Measurements from ENCODE around the gene HSPB6.

The HSPB6 gene

DNA sequence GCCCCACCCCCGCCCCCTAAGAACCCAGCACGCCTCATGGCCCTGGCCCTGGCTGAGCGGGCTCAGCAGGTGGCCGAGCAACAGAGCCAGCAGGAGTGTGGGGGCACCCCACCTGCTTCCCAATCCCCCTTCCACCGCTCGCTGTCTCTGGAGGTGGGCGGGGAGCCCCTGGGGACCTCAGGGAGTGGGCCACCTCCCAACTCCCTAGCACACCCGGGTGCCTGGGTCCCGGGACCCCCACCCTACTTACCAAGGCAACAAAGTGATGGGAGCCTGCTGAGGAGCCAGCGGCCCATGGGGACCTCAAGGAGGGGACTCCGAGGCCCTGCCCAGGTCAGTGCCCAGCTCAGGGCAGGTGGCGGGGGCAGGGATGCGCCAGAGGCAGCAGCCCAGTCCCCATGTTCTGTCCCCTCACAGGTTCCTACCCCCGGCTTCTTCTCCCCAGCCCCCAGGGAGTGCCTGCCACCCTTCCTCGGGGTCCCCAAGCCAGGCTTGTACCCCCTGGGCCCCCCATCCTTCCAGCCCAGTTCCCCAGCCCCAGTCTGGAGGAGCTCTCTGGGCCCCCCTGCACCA, 30.5 kb upstream of the HSPB6 start:
- WGBS, 2 donors (ENCODE audit: extremely low coverage in 2 of 2, insufficient read length in 2 of 2, insufficient replicate concordance in 1 of 2), result no CpG with 5 or more reads among the region's 15 CpGs
- DNase-seq (ENCODE audit: low spot score), result no peak
- Histone ChIP-seq H4K8ac (ENCODE audit: low read depth, low read length) (no peak overlapping the region), H3K79me1 (ENCODE audit: low read depth, low read length) (peaks cover 1% of the 10 kb centered on the region), H2BK5ac (ENCODE audit: low read length) (no peak overlapping the region), H3K14ac (ENCODE audit: low read length) (no peak overlapping the region), H3K9me3 (replicated peaks in 1 of 2; ENCODE audit: control insufficient read depth in 2 of 2, insufficient read depth in 1 of 2, low read depth in 1 of 2, low read length in 2 of 2) (no peaks in the 10 kb centered on the region), H2BK15ac (ENCODE audit: low read length) (no peak overlapping the region), H3K18ac (ENCODE audit: low read length) (no peak overlapping the region), H3K27me3 (ENCODE audit: control insufficient read depth in 3 of 3, insufficient read depth in 3 of 3, low read depth in 1 of 3, low read length in 3 of 3) (peaks cover 0 to 2% (median 0%) of the 10 kb centered on the region in 3 experiments), H3K4me2 (ENCODE audit: insufficient read depth, low read length, poor library complexity, severe bottlenecking) (no peak overlapping the region), H2AFZ (ENCODE audit: low read length) (no peak overlapping the region), H3K27ac (replicated peaks; ENCODE audit: low read length) (no peak overlapping the region), H3K4me3 (ENCODE audit: low read length in 2 of 2) (no peak overlapping the region), H3K4me1 (ENCODE audit: control insufficient read depth in 2 of 2, insufficient read depth in 1 of 2, low read depth in 1 of 2, low read length in 2 of 2) (peaks cover 0 to 9% of the 10 kb centered on the region in 2 donors), H2BK120ac (ENCODE audit: low read depth, low read length) (no peak overlapping the region), H3K4ac (ENCODE audit: low read length) (no peak overlapping the region), H4K91ac (ENCODE audit: low read depth, low read length, poor library complexity) (no peak overlapping the region), H3K36me3 (replicated peaks in 1 of 2; ENCODE audit: control insufficient read depth in 2 of 2, insufficient read depth in 2 of 2, low read length in 2 of 2) (peaks cover 12 to 46% of the 10 kb centered on the region in 2 donors), H2BK12ac (ENCODE audit: low read length) (no peak overlapping the region), H3K23ac (ENCODE audit: low read depth, low read length, poor library complexity) (no peak overlapping the region), H3K9ac (ENCODE audit: low read depth, low read length, poor library complexity) (no peak overlapping the region), H2AK5ac (ENCODE audit: low read depth, low read length) (no peak overlapping the region)

- Histone ChIP-seq H4K91ac (ENCODE audit: low read depth, low read length, poor library complexity) (no peak overlapping the region), H3K79me1 (ENCODE audit: low read depth, low read length) (peaks cover 1% of the 10 kb centered on the region), H3K27ac (replicated peaks; ENCODE audit: low read length) (no peak overlapping the region), H3K27me3 (ENCODE audit: control insufficient read depth in 3 of 3, insufficient read depth in 3 of 3, low read depth in 1 of 3, low read length in 3 of 3) (no peaks in the 10 kb centered on the region), H3K14ac (ENCODE audit: low read length) (peak overlapping the region; percentile 21), H3K36me3 (replicated peaks in 1 of 2; ENCODE audit: control insufficient read depth in 2 of 2, insufficient read depth in 2 of 2, low read length in 2 of 2) (peaks cover 18 to 54% of the 10 kb centered on the region in 2 donors), H2BK12ac (ENCODE audit: low read length) (no peak overlapping the region), H2AK5ac (ENCODE audit: low read depth, low read length) (peak overlapping the region; percentile 14), H4K8ac (ENCODE audit: low read depth, low read length) (peak overlapping the region; percentile 43), H3K9me3 (replicated peaks in 1 of 2; ENCODE audit: control insufficient read depth in 2 of 2, insufficient read depth in 1 of 2, low read depth in 1 of 2, low read length in 2 of 2) (no peaks in the 10 kb centered on the region), H3K18ac (ENCODE audit: low read length) (peak overlapping the region; percentile 28), H3K4me1 (ENCODE audit: control insufficient read depth in 2 of 2, insufficient read depth in 1 of 2, low read depth in 1 of 2, low read length in 2 of 2) (peaks cover 0 to 9% of the 10 kb centered on the region in 2 donors), H2BK15ac (ENCODE audit: low read length) (no peak overlapping the region), H3K4me3 (ENCODE audit: low read length in 2 of 2) (no peak overlapping the region), H3K23ac (ENCODE audit: low read depth, low read length, poor library complexity) (no peak overlapping the region), H2BK120ac (ENCODE audit: low read depth, low read length) (no peak overlapping the region), H3K4me2 (ENCODE audit: insufficient read depth, low read length, poor library complexity, severe bottlenecking) (no peak overlapping the region), H2BK5ac (ENCODE audit: low read length) (peak overlapping the region; percentile 53), H3K4ac (ENCODE audit: low read length) (no peak overlapping the region), H3K9ac (ENCODE audit: low read depth, low read length, poor library complexity) (peak overlapping the region; percentile 70), H2AFZ (ENCODE audit: low read length) (no peak overlapping the region)
- DNase-seq (ENCODE audit: low spot score), result no peak
- WGBS, 2 donors (ENCODE audit: extremely low coverage in 2 of 2, insufficient read length in 2 of 2, insufficient replicate concordance in 1 of 2), result no CpG with 5 or more reads among the region's 31 CpGs
These were observed 29.7 kb upstream of the HSPB6 start for GRCh38 chr19:35786299-35787160.

DNA sequence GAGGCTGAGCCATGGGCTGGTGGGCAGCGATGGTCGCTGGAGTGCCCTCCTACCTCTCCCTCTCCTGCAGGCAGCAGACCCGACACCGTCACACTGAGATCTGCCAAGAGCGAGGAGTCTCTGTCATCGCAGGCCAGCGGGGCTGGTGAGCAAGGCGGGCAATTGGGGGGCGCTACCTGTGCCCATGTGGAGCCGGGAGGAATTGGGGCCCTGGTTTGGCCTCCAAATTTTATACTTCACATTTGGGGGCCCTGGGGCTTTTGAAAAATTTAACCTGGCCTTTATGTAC, 28.5 kb upstream of the HSPB6 start:
- Histone ChIP-seq H3K4me2 (ENCODE audit: insufficient read depth, low read length, poor library complexity, severe bottlenecking) (no peak overlapping the region), H2BK120ac (ENCODE audit: low read depth, low read length) (no peak overlapping the region), H3K9me3 (replicated peaks in 1 of 2; ENCODE audit: control insufficient read depth in 2 of 2, insufficient read depth in 1 of 2, low read depth in 1 of 2, low read length in 2 of 2) (no peaks in the 10 kb centered on the region), H4K91ac (ENCODE audit: low read depth, low read length, poor library complexity) (no peak overlapping the region), H3K14ac (ENCODE audit: low read length) (no peak overlapping the region), H3K4me1 (ENCODE audit: control insufficient read depth in 2 of 2, insufficient read depth in 1 of 2, low read depth in 1 of 2, low read length in 2 of 2) (peaks cover 0 to 11% of the 10 kb centered on the region in 2 donors), H3K9ac (ENCODE audit: low read depth, low read length, poor library complexity) (no peak overlapping the region), H3K4ac (ENCODE audit: low read length) (no peak overlapping the region), H4K8ac (ENCODE audit: low read depth, low read length) (no peak overlapping the region), H3K23ac (ENCODE audit: low read depth, low read length, poor library complexity) (no peak overlapping the region), H2BK15ac (ENCODE audit: low read length) (no peak overlapping the region), H2BK12ac (ENCODE audit: low read length) (no peak overlapping the region), H3K79me1 (ENCODE audit: low read depth, low read length) (peaks cover 1% of the 10 kb centered on the region), H3K36me3 (replicated peaks in 1 of 2; ENCODE audit: control insufficient read depth in 2 of 2, insufficient read depth in 2 of 2, low read length in 2 of 2) (peaks cover 24 to 66% of the 10 kb centered on the region in 2 donors), H2BK5ac (ENCODE audit: low read length) (no peak overlapping the region), H2AFZ (ENCODE audit: low read length) (no peak overlapping the region), H3K27me3 (ENCODE audit: control insufficient read depth in 3 of 3, insufficient read depth in 3 of 3, low read depth in 1 of 3, low read length in 3 of 3) (no peaks in the 10 kb centered on the region), H2AK5ac (ENCODE audit: low read depth, low read length) (peak overlapping the region; percentile 63), H3K4me3 (ENCODE audit: low read length in 2 of 2) (no peak overlapping the region), H3K18ac (ENCODE audit: low read length) (peak overlapping the region; percentile 65), H3K27ac (replicated peaks; ENCODE audit: low read length) (no peak overlapping the region)
- no peak for DNase-seq (ENCODE audit: low spot score)
- WGBS, 2 donors (ENCODE audit: extremely low coverage in 2 of 2, insufficient read length in 2 of 2, insufficient replicate concordance in 1 of 2), result no CpG with 5 or more reads among the region's 10 CpGs

DNA sequence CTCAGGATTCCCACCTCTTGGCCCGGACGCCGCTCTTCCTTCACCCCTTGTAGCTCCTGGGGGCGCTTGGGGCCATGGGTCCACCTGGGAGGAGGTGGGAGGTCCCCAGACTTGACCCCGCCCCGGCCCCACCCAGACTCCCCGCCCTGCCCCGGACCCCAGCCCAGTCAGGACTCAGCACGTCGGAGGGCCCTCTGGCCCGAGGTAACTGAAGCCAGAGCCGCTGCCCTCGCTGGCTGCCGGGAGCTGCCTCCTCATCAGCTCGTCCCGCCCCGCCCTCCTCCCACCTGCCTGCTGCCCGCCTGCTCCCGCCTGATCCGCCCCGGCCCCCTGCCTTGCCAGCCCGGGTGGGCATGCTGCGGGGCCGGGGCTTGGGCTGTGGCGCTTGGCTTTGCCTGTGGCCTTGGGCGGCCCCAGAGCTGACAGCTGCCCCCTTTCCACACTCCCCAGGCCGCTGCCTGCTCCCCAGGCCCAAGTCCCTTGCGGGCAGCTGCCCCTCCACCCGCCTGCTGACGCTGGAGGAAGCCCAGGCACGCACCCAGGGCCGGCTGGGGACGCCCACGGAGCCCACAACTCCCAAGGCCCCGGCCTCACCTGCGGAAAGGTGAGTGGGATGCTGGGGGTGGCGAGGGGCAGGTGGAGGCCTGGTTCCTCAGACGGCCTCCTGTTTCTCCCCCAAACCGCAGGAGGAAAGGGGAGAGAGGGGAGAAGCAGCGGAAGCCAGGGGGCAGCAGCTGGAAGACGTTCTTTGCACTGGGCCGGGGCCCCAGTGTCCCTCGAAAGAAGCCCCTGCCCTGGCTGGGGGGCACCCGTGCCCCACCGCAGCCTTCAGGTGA, 27.9 kb upstream of the HSPB6 start:
- Histone ChIP-seq H2BK12ac (ENCODE audit: low read length) (no peak overlapping the region), H2AFZ (ENCODE audit: low read length) (no peak overlapping the region), H3K14ac (ENCODE audit: low read length) (no peak overlapping the region), H3K4me1 (ENCODE audit: control insufficient read depth in 2 of 2, insufficient read depth in 1 of 2, low read depth in 1 of 2, low read length in 2 of 2) (peaks cover 0 to 11% of the 10 kb centered on the region in 2 donors), H3K79me1 (ENCODE audit: low read depth, low read length) (no peaks in the 10 kb centered on the region), H4K91ac (ENCODE audit: low read depth, low read length, poor library complexity) (no peak overlapping the region), H3K18ac (ENCODE audit: low read length) (peak overlapping the region; percentile 65), H3K4ac (ENCODE audit: low read length) (peak overlapping the region; percentile 76), H3K4me2 (ENCODE audit: insufficient read depth, low read length, poor library complexity, severe bottlenecking) (peak overlapping the region; percentile 40), H3K27me3 (ENCODE audit: control insufficient read depth in 3 of 3, insufficient read depth in 3 of 3, low read depth in 1 of 3, low read length in 3 of 3) (no peaks in the 10 kb centered on the region), H3K9ac (ENCODE audit: low read depth, low read length, poor library complexity) (peak overlapping the region; percentile 83), H4K8ac (ENCODE audit: low read depth, low read length) (no peak overlapping the region), H3K23ac (ENCODE audit: low read depth, low read length, poor library complexity) (no peak overlapping the region), H3K36me3 (replicated peaks in 1 of 2; ENCODE audit: control insufficient read depth in 2 of 2, insufficient read depth in 2 of 2, low read length in 2 of 2) (peaks cover 24 to 71% of the 10 kb centered on the region in 2 donors), H2BK120ac (ENCODE audit: low read depth, low read length) (no peak overlapping the region), H3K27ac (replicated peaks; ENCODE audit: low read length) (no peak overlapping the region), H3K4me3 (ENCODE audit: low read length in 2 of 2) (peak overlapping the region in 1 of 2 donors; percentile 52), H2BK15ac (ENCODE audit: low read length) (no peak overlapping the region), H3K9me3 (replicated peaks in 1 of 2; ENCODE audit: control insufficient read depth in 2 of 2, insufficient read depth in 1 of 2, low read depth in 1 of 2, low read length in 2 of 2) (no peaks in the 10 kb centered on the region), H2AK5ac (ENCODE audit: low read depth, low read length) (peak overlapping the region; percentile 63), H2BK5ac (ENCODE audit: low read length) (peak overlapping the region; percentile 75)
- WGBS, 2 donors (ENCODE audit: extremely low coverage in 2 of 2, insufficient read length in 2 of 2, insufficient replicate concordance in 1 of 2), result no CpG with 5 or more reads among the region's 45 CpGs
- no peak for DNase-seq (ENCODE audit: low spot score)

Measured in neuronal stem cell (in vitro differentiated cells).